Measurements from ENCODE around the gene MYH9. TPM values are rescaled to one million over a fixed set of nuclear protein-coding genes. Genes with fewer than 3 reads are reported as not detected.

The MYH9 gene
- polyA plus RNA-seq, 1 of the 3 experiments (the other 2 are of a cell fraction) = 303 TPM

DNA sequence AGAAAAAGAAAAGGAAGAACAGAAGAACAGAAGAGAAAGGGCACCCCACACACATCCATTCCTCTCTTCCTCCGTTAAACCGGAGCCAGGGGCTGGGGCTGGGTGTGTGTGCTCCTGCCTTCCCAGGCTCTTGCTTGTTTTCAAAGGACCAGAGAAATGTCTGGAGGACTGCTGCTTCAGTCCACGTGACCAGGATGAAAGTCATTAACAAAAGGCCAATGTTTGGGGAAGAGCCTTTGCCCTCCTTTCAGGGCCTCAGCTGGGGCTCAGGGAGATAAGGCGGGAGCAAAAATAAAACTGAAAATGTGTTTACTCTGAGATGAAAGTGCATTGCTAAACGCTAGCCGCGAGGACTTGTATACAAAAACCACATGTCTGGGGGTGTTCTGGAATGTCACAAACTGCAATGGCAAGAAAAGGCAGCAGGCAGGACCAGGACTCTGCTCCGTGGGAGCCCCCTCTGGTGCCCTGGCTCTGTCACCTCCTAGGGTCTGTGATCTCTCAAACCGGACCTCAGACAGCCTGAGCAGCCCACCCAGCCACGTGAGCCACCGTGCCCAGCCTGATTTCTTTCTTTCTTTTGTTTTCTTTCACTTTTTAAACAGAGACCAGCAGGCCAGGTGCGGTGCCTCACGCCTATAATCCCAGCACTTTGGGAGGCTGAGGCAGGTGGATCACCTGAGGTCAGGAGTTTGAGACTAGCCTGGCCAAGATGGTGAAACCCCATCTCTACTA is 31.6 kb upstream of the MYH9 start:
- Histone ChIP-seq H3K4me3 (ENCODE audit: low read depth in 2 of 2, low read length in 1 of 2) (no peak overlapping the region), H3K4me2 (no peak overlapping the region), H2AFZ (ENCODE audit: low read depth) (no peak overlapping the region), H3F3A (replicated peaks; ENCODE audit: insufficient read depth) (peaks cover 7% of the 10 kb centered on the region), H3K4me1 (ENCODE audit: control insufficient read depth in 1 of 2, insufficient read depth in 2 of 2, low read depth in 1 of 2, low read length in 1 of 2) (no peaks in the 10 kb centered on the region), H3K9me2 (no peaks in the 10 kb centered on the region), H3K79me2 (ENCODE audit: insufficient read depth) (no peaks in the 10 kb centered on the region), H3K9me3 (no peaks in the 10 kb centered on the region), H3K27ac (ENCODE audit: low read depth in 2 of 2, low read length in 1 of 2) (no peak overlapping the region), H3K27me3 (ENCODE audit: insufficient read depth) (no peaks in the 10 kb centered on the region), H3K36me3 (replicated peaks in 1 of 2; ENCODE audit: control insufficient read depth in 1 of 2, insufficient read depth in 2 of 2, low read length in 1 of 2) (no peaks in the 10 kb centered on the region), H4K20me1 (ENCODE audit: insufficient read depth) (no peaks in the 10 kb centered on the region), H3K9ac (no peak overlapping the region)
- POLR2A ChIA-PET = no interaction called here
- no peak for DNase-seq
- WGBS (ENCODE audit: low lambda C conversion rate) = 79% methylated on average over 12 of the region's 13 CpGs
- CTCF ChIA-PET = interaction anchor here (1.1 to 1.6 kb wide), 2 partner anchors 13 to 51 kb away, joined by 3 read pairs; no protein-coding TSS in a partner anchor
- TF ChIP-seq EP300 (IDR thresholded peaks at IDR 0.05; ENCODE audit: borderline replicate concordance in 1 of 2, low read depth in 1 of 2, low read length in 1 of 2) (no peak), USF1 (IDR thresholded peaks at IDR 0.05; ENCODE audit: borderline replicate concordance, low read depth) (0 out of 2 replicates have a peak, but pooled peaks have one; percentile 23)

DNA sequence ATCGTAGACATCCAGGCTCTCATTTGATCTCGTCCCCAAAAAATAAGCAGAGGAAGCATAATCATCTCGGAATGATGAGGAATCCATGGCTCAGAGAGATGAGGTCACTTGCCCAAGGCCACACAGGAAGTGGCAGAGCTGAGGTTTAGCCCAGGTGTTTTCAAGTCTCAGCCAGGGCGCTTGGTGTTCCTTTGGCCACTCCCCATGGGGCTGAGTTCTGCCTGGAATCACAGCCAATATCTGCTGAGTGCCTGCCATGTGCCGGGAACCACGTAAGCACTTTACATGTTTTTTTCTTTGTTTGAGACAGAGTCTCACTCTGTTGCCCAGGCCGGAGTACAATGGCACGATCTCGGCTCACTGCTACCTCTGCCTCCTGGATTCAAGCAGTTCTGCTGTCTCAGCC is 29.5 kb upstream of the MYH9 start:
- Histone ChIP-seq H4K20me1 (ENCODE audit: insufficient read depth) (no peaks in the 10 kb centered on the region), H3K4me3 (ENCODE audit: low read depth in 2 of 2, low read length in 1 of 2) (no peak overlapping the region), H3F3A (replicated peaks; ENCODE audit: insufficient read depth) (peaks cover 7% of the 10 kb centered on the region), H3K9me3 (no peaks in the 10 kb centered on the region), H3K79me2 (ENCODE audit: insufficient read depth) (no peaks in the 10 kb centered on the region), H3K4me1 (ENCODE audit: control insufficient read depth in 1 of 2, insufficient read depth in 2 of 2, low read depth in 1 of 2, low read length in 1 of 2) (no peaks in the 10 kb centered on the region), H3K4me2 (no peak overlapping the region), H3K27ac (ENCODE audit: low read depth in 2 of 2, low read length in 1 of 2) (no peak overlapping the region), H3K36me3 (replicated peaks in 1 of 2; ENCODE audit: control insufficient read depth in 1 of 2, insufficient read depth in 2 of 2, low read length in 1 of 2) (no peaks in the 10 kb centered on the region), H2AFZ (ENCODE audit: low read depth) (peak overlapping the region; percentile 77; the same call in 1 of the 2 replicates), H3K27me3 (ENCODE audit: insufficient read depth) (no peaks in the 10 kb centered on the region), H3K9me2 (no peaks in the 10 kb centered on the region), H3K9ac (no peak overlapping the region)
- 71% methylated on average over 9 of the region's 9 CpGs for WGBS (ENCODE audit: low lambda C conversion rate)
- ChIA-PET CTCF (no interaction called here), POLR2A (no interaction called here)
- DNase-seq = no peak
- TF ChIP-seq FOXJ3 (CRISPR knock-in tag; IDR thresholded peaks at IDR 0.05) = no peak
- TF ChIP-seq USF2 (IDR thresholded peaks at IDR 0.05; ENCODE audit: borderline replicate concordance, low read depth, low read length) = no peak
- no peak for TF ChIP-seq TEAD4 (IDR thresholded peaks at IDR 0.05; ENCODE audit: borderline replicate concordance, insufficient read depth)
- TF ChIP-seq RAD21 (IDR thresholded peaks at IDR 0.05; ENCODE audit: low read length) = no peak
- no peak for TF ChIP-seq ZBTB33 (IDR thresholded peaks at IDR 0.05; ENCODE audit: borderline replicate concordance, low read depth)
- TF ChIP-seq GABPA (IDR thresholded peaks at IDR 0.05; ENCODE audit: low read depth) = no peak
- TF ChIP-seq POLR2AphosphoS5 (IDR thresholded peaks at IDR 0.05; ENCODE audit: low read depth, low read length) = no peak
- TF ChIP-seq YY1 (IDR thresholded peaks at IDR 0.05; ENCODE audit: low read depth) = no peak
- TF ChIP-seq CTCF (IDR thresholded peaks at IDR 0.05) = no peak

All from SK-N-SH (cell line).